HG03060 (cell line): ENCODE measurements around the gene RASL10A.

Experiments
- ATAC-seq: cut with Tn5 transposase; IDR thresholded peaks from one replicate; pipeline ENCODE4 v1.9.1; 2021; ENCODE audit warnings: low read depth, moderate number of reproducible peaks; ENCODE audit not compliant: unreplicated experiment

The RASL10A gene

GRCh38 chr22:29272624-29273023 lies 42.9 kb downstream of the RASL10A start:
- ATAC-seq, result no peak

- no peak for ATAC-seq
Observed at GRCh38 chr22:29270475-29271271, 44.8 kb downstream of the RASL10A start.

GRCh38 chr22:29269731-29270474 lies 45.6 kb downstream of the RASL10A start:
- ATAC-seq, result no peak

GRCh38 chr22:29269230-29269604 lies 46.3 kb downstream of the RASL10A start:
- no peak for ATAC-seq

GRCh38 chr22:29268511-29269229 lies 46.8 kb downstream of the RASL10A start:
- ATAC-seq, result no peak

- peak; percentile 64 for ATAC-seq
Observed at GRCh38 chr22:29267858-29268510, 47.5 kb downstream of the RASL10A start, which contains the start of the genes EWSR1 and RHBDD3. Gene EWSR1 (plus strand): TSS chr22:29268268. CDS start chr22:29268337, 69 bp downstream. Gene RHBDD3 (minus strand): TSS chr22:29267981. CDS start chr22:29265626, 2,355 bp downstream.

- ATAC-seq, result no peak
Observed at GRCh38 chr22:29267462-29267857, 48.0 kb downstream of the RASL10A start.

GRCh38 chr22:29266564-29267461 lies 48.7 kb downstream of the RASL10A start:
- ATAC-seq, result no peak

- ATAC-seq, result no peak
Observed at GRCh38 chr22:29265929-29266328, 49.6 kb downstream of the RASL10A start.

- no peak for ATAC-seq
Observed at GRCh38 chr22:29265305-29265704, 50.2 kb downstream of the RASL10A start.

- no peak for ATAC-seq
Observed at GRCh38 chr22:29263791-29264276, 51.7 kb downstream of the RASL10A start.
